H1 (cell line): ENCODE measurements around the gene NR3C1. TPM values are rescaled to one million over a fixed set of nuclear protein-coding genes. Genes with fewer than 3 reads are reported as not detected.

Experiments
- CTCF ChIA-PET: fragments of 300-600 bp; sonication (Branson Sonifier 250); formaldehyde crosslinking; loops from one replicate; lab custom pipeline; 2021; ENCODE audit not compliant: partially characterized antibody; lab: Charles Lee
- POLR2A ChIA-PET: fragments of 300-600 bp; sonication (Branson Sonifier 250); formaldehyde crosslinking; loops from one replicate; lab custom pipeline; 2021; ENCODE audit warnings: inconsistent platforms; ENCODE audit not compliant: partially characterized antibody; lab: Charles Lee
- DNase-seq, 2 experiments: peaks; one replicate each; pipeline versions ENCODE4 v3.0.0 to v3.0.0-alpha.2; 2010 to 2022; ENCODE audit warnings: low spot score in 2 of 2, low read depth in 1 of 2, mixed read lengths in 1 of 2
- FAIRE-seq: peaks from 2 replicates; lab custom pipeline; 2011; peaks lifted over from hg19 to GRCh38; lab: Jason Lieb, UNC
- H2AFZ ChIP-seq: 2 replicates; pipeline ENCODE4 v1.8.1; 2012; ENCODE audit warnings: low read length, inconsistent platforms
- H2AK5ac ChIP-seq: 2 replicates; pipeline ENCODE4 v1.6.1; 2013; ENCODE audit warnings: low read depth, low read length
- H2BK120ac ChIP-seq: replicated peaks from 2 replicates; pipeline ENCODE3; 2013; ENCODE audit warnings: low read depth, low read length, inconsistent platforms
- H2BK12ac ChIP-seq: 2 replicates; pipeline ENCODE4 v1.6.1; 2013; ENCODE audit warnings: low read depth, low read length
- H2BK15ac ChIP-seq: 2 replicates; pipeline ENCODE4 v1.6.1; 2013; ENCODE audit warnings: low read length
- H2BK20ac ChIP-seq: 2 replicates; pipeline ENCODE4 v1.6.1; 2013; ENCODE audit warnings: low read length
- H2BK5ac ChIP-seq: 2 replicates; pipeline ENCODE4 v1.6.1; 2013; ENCODE audit warnings: low read depth, low read length
- H3K14ac ChIP-seq: 2 replicates; pipeline ENCODE4 v1.6.1; 2013; ENCODE audit warnings: inconsistent platforms; ENCODE audit not compliant: insufficient read length
- H3K18ac ChIP-seq: 2 replicates; pipeline ENCODE4 v1.6.1; 2013; ENCODE audit warnings: low read length; ENCODE audit errors: extremely low read depth
- H3K23ac ChIP-seq: 2 replicates; pipeline ENCODE4 v1.6.1; 2013; ENCODE audit warnings: inconsistent platforms; ENCODE audit not compliant: insufficient read length
- H3K23me2 ChIP-seq: 2 replicates; pipeline ENCODE4 v1.6.1; 2013; ENCODE audit warnings: low read depth, low read length
- H3K27ac ChIP-seq: 2 replicates; pipeline ENCODE4 v1.6.1; 2011; ENCODE audit warnings: low read depth, low read length, inconsistent platforms
- H3K27me3 ChIP-seq, 4 experiments: replicated peaks in 1 of 4; 1 replicate in 1 of 4; 2 replicates in 3 of 4; pipeline versions ENCODE4 v1.6.1 to v1.8.1; 2011 to 2013; ENCODE audit warnings: low read length in 3 of 4, mild to moderate bottlenecking in 3 of 4, inconsistent platforms in 2 of 4, mixed read lengths in 2 of 4, moderate library complexity in 1 of 4; ENCODE audit not compliant: control insufficient read depth in 3 of 4, insufficient read depth in 3 of 4; ENCODE audit errors: extremely low read depth in 1 of 4
- H3K36me3 ChIP-seq, 4 experiments: 2 replicates each; pipeline versions ENCODE4 v1.6.1 to v1.8.1; 2011 to 2013; ENCODE audit warnings: mild to moderate bottlenecking in 4 of 4, low read length in 3 of 4, moderate library complexity in 2 of 4, control low read depth in 1 of 4, inconsistent platforms in 1 of 4; ENCODE audit not compliant: insufficient read depth in 4 of 4, control insufficient read depth in 2 of 4
- H3K4ac ChIP-seq: replicated peaks from 2 replicates; pipeline ENCODE3; 2013; ENCODE audit warnings: low read length, low read depth, mixed read lengths, inconsistent platforms; ENCODE audit not compliant: insufficient read length
- H3K4me1 ChIP-seq, 4 experiments: replicated peaks in 1 of 4; 1 replicate in 1 of 4; 2 replicates in 3 of 4; pipeline versions ENCODE4 v1.6.1 to v1.8.1; 2011 to 2013; ENCODE audit warnings: low read length in 3 of 4, inconsistent platforms in 2 of 4, mixed read lengths in 1 of 4; ENCODE audit not compliant: insufficient read depth in 4 of 4, control insufficient read depth in 3 of 4
- H3K4me2 ChIP-seq, 2 experiments: 2 replicates each; pipeline versions ENCODE4 v1.6.1 to v1.8.1; 2011 to 2013; ENCODE audit warnings: low read depth in 2 of 2, low read length in 2 of 2, control low read depth in 1 of 2, inconsistent platforms in 1 of 2, mild to moderate bottlenecking in 1 of 2; ENCODE audit not compliant: insufficient read depth in 1 of 2
- H3K4me3 ChIP-seq, 4 experiments: fragments of 200-600, 300-600 bp in 1 of 4; sonication (generic), shearing (Covaris generic), sonication (Bioruptor Twin) in 1 of 4; 2 replicates each; pipeline versions ENCODE4 v1.5.1 to v1.8.1; 2011 to 2016; ENCODE audit warnings: low read length in 4 of 4, low read depth in 3 of 4, control low read depth in 2 of 4, inconsistent platforms in 2 of 4, mild to moderate bottlenecking in 2 of 4, mixed read lengths in 1 of 4, moderate library complexity in 1 of 4; ENCODE audit not compliant: insufficient read depth in 2 of 4; ENCODE audit errors: extremely low read depth in 1 of 4
- H3K56ac ChIP-seq: replicated peaks from 2 replicates; pipeline ENCODE3; 2013; ENCODE audit warnings: low read depth, mild to moderate bottlenecking, mixed read lengths, low read length, inconsistent platforms; ENCODE audit not compliant: insufficient read length
- H3K79me1 ChIP-seq: 2 replicates; pipeline ENCODE4 v1.6.1; 2013; ENCODE audit warnings: low read depth, low read length, control low read depth
- H3K79me2 ChIP-seq, 2 experiments: 2 replicates each; pipeline versions ENCODE4 v1.6.1 to v1.8.1; 2012 to 2013; ENCODE audit warnings: low read length in 2 of 2, mild to moderate bottlenecking in 2 of 2, inconsistent platforms in 1 of 2; ENCODE audit not compliant: insufficient read depth in 2 of 2, control insufficient read depth in 1 of 2
- H3K9ac ChIP-seq, 4 experiments: replicated peaks in 1 of 4; 1 replicate in 1 of 4; 2 replicates in 3 of 4; pipeline versions ENCODE4 v1.6.1 to v1.8.1; 2011 to 2013; ENCODE audit warnings: low read depth in 3 of 4, low read length in 3 of 4, control low read depth in 2 of 4, mild to moderate bottlenecking in 2 of 4, moderate library complexity in 2 of 4, inconsistent platforms in 1 of 4; ENCODE audit errors: extremely low read depth in 1 of 4
- H3K9me3 ChIP-seq, 2 experiments: 2 replicates each; pipeline versions ENCODE4 v1.6.1 to v1.8.1; 2012 to 2013; ENCODE audit warnings: mild to moderate bottlenecking in 2 of 2, moderate library complexity in 2 of 2, control low read depth in 1 of 2, inconsistent platforms in 1 of 2, low read depth in 1 of 2, low read length in 1 of 2, mixed read lengths in 1 of 2; ENCODE audit not compliant: insufficient read depth in 2 of 2
- H4K20me1 ChIP-seq, 2 experiments: replicated peaks in 1 of 2; 2 replicates each; pipeline versions ENCODE3 to v1.8.1; 2011 to 2013; ENCODE audit warnings: inconsistent platforms in 2 of 2, low read length in 2 of 2, mild to moderate bottlenecking in 1 of 2; ENCODE audit not compliant: insufficient read depth in 2 of 2, control insufficient read depth in 1 of 2
- H4K5ac ChIP-seq: 2 replicates; pipeline ENCODE4 v1.6.1; 2013; ENCODE audit warnings: low read length, low read depth, mixed read lengths, inconsistent platforms; ENCODE audit not compliant: insufficient read length
- H4K8ac ChIP-seq: 2 replicates; pipeline ENCODE4 v1.8.0; 2013; ENCODE audit warnings: mild to moderate bottlenecking, moderate library complexity, low read length, inconsistent platforms; ENCODE audit not compliant: insufficient read depth; ENCODE audit errors: extremely low read depth
- H4K91ac ChIP-seq: replicated peaks from 2 replicates; pipeline ENCODE3; 2013; ENCODE audit warnings: low read length, mixed read lengths, inconsistent platforms; ENCODE audit not compliant: insufficient read length
- ASH2L ChIP-seq: fragments of 200-600, 300-600 bp; sonication (generic); IDR thresholded peaks from one replicate; pipeline ENCODE4 v1.7.1; 2017; ENCODE audit warnings: low read length
- EZH2 ChIP-seq: fragments of 200-600 bp; sonication (generic); IDR thresholded peaks from 2 replicates; pipeline ENCODE4 v1.7.1; 2012; ENCODE audit warnings: low read depth, mild to moderate bottlenecking, moderate library complexity, low read length, inconsistent platforms; ENCODE audit not compliant: severe bottlenecking
- HDAC6 ChIP-seq: IDR thresholded peaks from one replicate; pipeline ENCODE4 v1.7.1; 2012; ENCODE audit warnings: low read depth, mild to moderate bottlenecking, inconsistent platforms, low read length, moderate library complexity
- NRF1 ChIP-seq: IDR thresholded peaks from 2 replicates; pipeline ENCODE4 v1.6.1; 2011; ENCODE audit warnings: mild to moderate bottlenecking, low read depth, low read length, improper control_type of control experiment
- SIN3A ChIP-seq, 2 experiments: IDR thresholded peaks in 1 of 2; conservative IDR thresholded peaks in 1 of 2; 2 replicates each; pipeline ENCODE4 v1.6.1; 2011 to 2012; ENCODE audit warnings: low read length in 2 of 2, improper control_type of control experiment in 1 of 2, low read depth in 1 of 2, mild to moderate bottlenecking in 1 of 2
- SP1 ChIP-seq: IDR thresholded peaks from 2 replicates; pipeline ENCODE4 v1.6.1; 2011; ENCODE audit warnings: low read depth, low read length
- TEAD4 ChIP-seq: IDR thresholded peaks from 2 replicates; pipeline ENCODE4 v1.6.1; 2012; ENCODE audit warnings: low read depth, low read length, inconsistent platforms, mixed read lengths
- WGBS, 2 experiments: shearing (Covaris generic) in 1 of 2; methylation state at CpG; one replicate each; pipeline versions ENCODE4 v1.1.6 to v1.1.7; 2013 to 2015; ENCODE audit warnings: low lambda C conversion rate in 2 of 2, mixed read lengths in 2 of 2, inconsistent platforms in 1 of 2, low coverage in 1 of 2, missing lambda C conversion rate in 1 of 2; ENCODE audit not compliant: insufficient replicate concordance in 2 of 2, insufficient coverage in 1 of 2, insufficient read length in 1 of 2; ENCODE audit errors: extremely low coverage in 1 of 2, missing lambda C conversion rate in 1 of 2; 5-methylcytosine and 5-hydroxymethylcytosine counted together
- polyA plus RNA-seq, 7 experiments: library from polyadenylated mRNA; depleted of rRNA in 3 of 7; stranded (reverse) in 5 of 7; unstranded in 2 of 7; fragments of >200 nt in 5 of 7; fragments of 200-250 nt in 2 of 7; gene quantifications; 1 replicate in 5 of 7; 2 replicates in 1 of 7; 4 replicates in 1 of 7; pipeline versions ENCODE4 v1.2.1 to v1.2.3, GENCODE V29; 2011 to 2013; ENCODE audit warnings: missing spikeins in 2 of 7, mixed read lengths in 2 of 7
- total RNA-seq: library from RNA; stranded (reverse); fragmentation: NEBNext Ultra II Directional; extraction: Animal tissue kit (Norgen Biotek cat#: 25700); gene quantifications from 2 replicates; pipeline ENCODE4 v1.2.1, GENCODE V29; 2021

The NR3C1 gene
- total and polyA plus RNA-seq, 2 of the 8 experiments (the other 6 are each of a cell fraction or from before 2014, with no cell fraction given): 1.7 to 5.4 TPM

DNA sequence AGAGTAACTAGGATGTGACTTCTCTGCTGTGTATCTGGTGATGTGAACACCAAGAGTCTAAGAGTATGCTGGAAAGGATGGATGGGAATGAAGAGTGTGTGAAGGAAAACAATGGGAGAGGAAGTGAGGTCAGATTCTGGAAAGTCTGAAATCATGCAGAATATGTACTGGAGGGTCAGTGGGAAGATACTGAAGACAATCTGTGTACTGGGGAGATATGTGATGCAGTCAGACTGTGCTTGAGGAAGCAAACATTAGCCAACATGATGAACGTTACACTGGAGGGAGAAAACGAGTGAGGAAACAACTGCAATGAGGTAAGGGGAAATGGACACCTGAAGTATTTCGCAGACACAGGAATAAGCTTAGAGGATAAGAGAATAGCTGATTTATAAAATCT, 105.7 kb downstream of the NR3C1 start:
- WGBS, 2 experiments: 91% methylated on average over 3 of the region's 3 CpGs; no CpG with 5 or more reads in 1 of the 2 experiments
- H3K14ac ChIP-seq: no peak overlapping the region
- H3K4me3 ChIP-seq: no peak overlapping the region
- H3K4me1 ChIP-seq: no peaks in the 10 kb centered on the region
- no peak overlapping the region for H3K18ac ChIP-seq
- no peak overlapping the region for H4K91ac ChIP-seq
- H3K4ac ChIP-seq: no peak overlapping the region
- H3K27ac ChIP-seq: no peak overlapping the region
- FAIRE-seq (no peak), DNase-seq (no peak)
- no peaks in the 10 kb centered on the region for H3K79me2 ChIP-seq
- H3K4me2 ChIP-seq: no peak overlapping the region
- no peaks in the 10 kb centered on the region for H3K27me3 ChIP-seq
- H4K8ac ChIP-seq: no peak overlapping the region
- no peak overlapping the region for H2BK5ac ChIP-seq
- no peaks in the 10 kb centered on the region for H3K79me1 ChIP-seq
- H3K36me3 ChIP-seq: no peaks in the 10 kb centered on the region
- no peak overlapping the region for H3K23ac ChIP-seq
- H2BK20ac ChIP-seq: no peak overlapping the region
- no peak overlapping the region for H2BK12ac ChIP-seq
- H4K20me1 ChIP-seq: no peaks in the 10 kb centered on the region
- no peak overlapping the region; the same call in 1 of the 2 replicates for H2AK5ac ChIP-seq
- ChIA-PET CTCF (interaction anchor here (1.0 kb wide), 1 partner anchor 93 kb away, joined by 4 read pairs; no protein-coding TSS in a partner anchor), POLR2A (no interaction called here)
- H2BK120ac ChIP-seq: no peak overlapping the region
- H3K9me3 ChIP-seq: no peaks in the 10 kb centered on the region
- peaks cover 2% of the 10 kb centered on the region; the same call in 1 of the 2 replicates for H3K23me2 ChIP-seq
- no peak overlapping the region for H4K5ac ChIP-seq
- H3K9ac ChIP-seq: no peak overlapping the region; a peak in 1 of 7 replicates
- H2AFZ ChIP-seq: no peak overlapping the region
- H2BK15ac ChIP-seq: no peak overlapping the region
- H3K56ac ChIP-seq: no peak overlapping the region
- no peak for TF ChIP-seq SP1
- TF ChIP-seq EZH2: no peak
- no peak for TF ChIP-seq NRF1
- no peak for TF ChIP-seq TEAD4
- no peak for TF ChIP-seq HDAC6
- no peak for TF ChIP-seq ASH2L
- TF ChIP-seq SIN3A (conservative IDR thresholded peaks at IDR 0.05 in 1 of 2, IDR thresholded peaks at IDR 0.05 in 1 of 2; ENCODE audit: low read depth in 1 of 2, low read length in 2 of 2): no peak
